Thyroid gland (tissue), 4 donors: ENCODE results near the gene ENTPD6. TPM values are rescaled to one million over a fixed set of nuclear protein-coding genes. Genes with fewer than 3 reads are reported as not detected.

ENCODE experiments used
- DNase-seq, 2 donors: peaks; one replicate each; pipeline ENCODE4 v3.0.0-alpha.2; 2019
- H3K27ac ChIP-seq, 3 donors: fragments of 200-600 bp; sonication (generic); 1 replicate in 2 of 3; 2 replicates in 1 of 3; pipeline ENCODE4 v1.5.1; 2016 to 2019; ENCODE audit warnings: mild to moderate bottlenecking in 1 of 3, moderate library complexity in 1 of 3
- H3K27me3 ChIP-seq: fragments of 200-600 bp; sonication (generic); one replicate; pipeline ENCODE4 v1.5.1; 2019
- H3K36me3 ChIP-seq, 2 donors: fragments of 200-600 bp; sonication (generic); one replicate each; pipeline ENCODE4 v1.5.1; 2016 to 2019
- H3K4me1 ChIP-seq, 2 donors: fragments of 200-600 bp; sonication (generic); one replicate each; pipeline ENCODE4 v1.5.1; 2017 to 2019
- H3K4me3 ChIP-seq, 3 donors: fragments of 200-600 bp; sonication (generic); replicated peaks in 1 of 3; 1 replicate in 2 of 3; 2 replicates in 1 of 3; pipeline ENCODE4 v1.5.1; 2016; ENCODE audit warnings: mild to moderate bottlenecking in 1 of 3
- H3K9me3 ChIP-seq: fragments of 200-600 bp; sonication (generic); one replicate; pipeline ENCODE4 v1.5.1; 2017
- POLR2A ChIP-seq, 2 donors: fragments of 450-650 bp; IDR thresholded peaks; one replicate each; pipeline ENCODE4 v1.6.1; 2017; ENCODE audit warnings: antibody characterized with exemption in 2 of 2, mild to moderate bottlenecking in 2 of 2, moderate library complexity in 1 of 2
- WGBS, 2 donors: methylation state at CpG; one replicate each; pipeline ENCODE4 v1.1.5; 2017; 5-methylcytosine and 5-hydroxymethylcytosine counted together
- intact Hi-C: fragments of 100-400 bp; cut with DNase I; formaldehyde crosslinking; loops from one replicate; pipeline ENCODE4 v1.15.1; 2023
- total RNA-seq, 4 donors: library from RNA; depleted of rRNA; stranded (reverse); fragments of >200 nt; gene quantifications; one replicate each; pipeline ENCODE4 v1.2.3, GENCODE V29; 2016
- TF ChIP-seq, protein P1 (sequence below), 6 experiments: fragments of 200-600 bp in 3 of 6; fragments of 450-650 bp in 3 of 6; sonication (generic) in 3 of 6; IDR thresholded peaks; one replicate each; pipeline ENCODE4 v1.5.1; 2016 to 2019; ENCODE audit warnings: antibody characterized with exemption in 6 of 6, mild to moderate bottlenecking in 2 of 6, inconsistent platforms in 1 of 6, moderate library complexity in 1 of 6

ENTPD6 gene
- total RNA-seq, 4 donors from 2014 or later, result 51.6 to 75.6 (median 64.9) TPM

DNA sequence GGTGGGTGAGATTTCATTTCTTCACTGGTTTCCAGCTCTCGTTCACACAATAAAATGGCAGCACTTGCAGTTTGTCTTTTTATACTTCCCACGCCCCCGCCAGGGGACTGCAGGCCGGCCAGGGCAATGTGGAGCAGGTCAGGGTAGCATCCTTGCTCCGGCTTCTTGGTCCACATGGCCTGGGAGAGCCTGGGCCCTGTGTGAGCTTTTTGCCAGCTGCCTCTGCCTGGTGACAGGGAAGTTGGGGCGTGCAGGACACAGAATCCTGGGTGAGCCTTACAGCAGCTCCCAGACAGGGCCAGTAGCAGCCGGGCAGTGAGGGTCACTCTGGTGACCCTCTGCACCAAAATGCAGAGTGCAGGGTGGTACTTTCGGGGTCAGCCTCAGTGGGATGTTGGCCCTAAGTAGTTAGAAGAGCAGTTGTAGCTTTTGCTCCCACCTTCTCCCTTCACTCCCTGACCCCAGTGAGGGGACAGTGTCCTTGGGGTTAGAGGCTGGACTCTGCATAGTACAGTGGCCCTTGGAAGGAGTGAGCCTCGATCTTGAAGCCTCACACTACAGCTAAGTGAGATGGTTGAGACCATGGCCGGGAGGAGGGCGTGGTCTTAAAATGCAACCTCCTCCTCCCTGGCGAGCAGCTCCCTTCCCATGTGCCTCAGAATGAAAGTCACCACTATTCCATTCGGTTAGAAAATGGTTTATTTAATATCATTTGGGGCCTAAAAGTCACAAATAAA lies 76.1 kb downstream of the ENTPD6 start:
- DNase-seq, result peak; percentile 0 to 1
- Histone ChIP-seq H3K36me3 (peaks cover 48 to 52% of the 10 kb centered on the region in 2 donors), H3K27ac (no peak overlapping the region), H3K4me3 (no peak overlapping the region), H3K4me1 (no peaks in the 10 kb centered on the region), H3K9me3 (no peaks in the 10 kb centered on the region), H3K27me3 (no peaks in the 10 kb centered on the region)
- intact Hi-C loops, result no loop called here
- 92 to 98% methylated on average over 12 to 13 of the region's 13 CpGs for WGBS, 2 donors
- TF ChIP-seq, protein P1, sequence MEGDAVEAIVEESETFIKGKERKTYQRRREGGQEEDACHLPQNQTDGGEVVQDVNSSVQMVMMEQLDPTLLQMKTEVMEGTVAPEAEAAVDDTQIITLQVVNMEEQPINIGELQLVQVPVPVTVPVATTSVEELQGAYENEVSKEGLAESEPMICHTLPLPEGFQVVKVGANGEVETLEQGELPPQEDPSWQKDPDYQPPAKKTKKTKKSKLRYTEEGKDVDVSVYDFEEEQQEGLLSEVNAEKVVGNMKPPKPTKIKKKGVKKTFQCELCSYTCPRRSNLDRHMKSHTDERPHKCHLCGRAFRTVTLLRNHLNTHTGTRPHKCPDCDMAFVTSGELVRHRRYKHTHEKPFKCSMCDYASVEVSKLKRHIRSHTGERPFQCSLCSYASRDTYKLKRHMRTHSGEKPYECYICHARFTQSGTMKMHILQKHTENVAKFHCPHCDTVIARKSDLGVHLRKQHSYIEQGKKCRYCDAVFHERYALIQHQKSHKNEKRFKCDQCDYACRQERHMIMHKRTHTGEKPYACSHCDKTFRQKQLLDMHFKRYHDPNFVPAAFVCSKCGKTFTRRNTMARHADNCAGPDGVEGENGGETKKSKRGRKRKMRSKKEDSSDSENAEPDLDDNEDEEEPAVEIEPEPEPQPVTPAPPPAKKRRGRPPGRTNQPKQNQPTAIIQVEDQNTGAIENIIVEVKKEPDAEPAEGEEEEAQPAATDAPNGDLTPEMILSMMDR (IDR thresholded peaks at IDR 0.05), result no peak
- no peak for TF ChIP-seq POLR2A (IDR thresholded peaks at IDR 0.05)

DNA sequence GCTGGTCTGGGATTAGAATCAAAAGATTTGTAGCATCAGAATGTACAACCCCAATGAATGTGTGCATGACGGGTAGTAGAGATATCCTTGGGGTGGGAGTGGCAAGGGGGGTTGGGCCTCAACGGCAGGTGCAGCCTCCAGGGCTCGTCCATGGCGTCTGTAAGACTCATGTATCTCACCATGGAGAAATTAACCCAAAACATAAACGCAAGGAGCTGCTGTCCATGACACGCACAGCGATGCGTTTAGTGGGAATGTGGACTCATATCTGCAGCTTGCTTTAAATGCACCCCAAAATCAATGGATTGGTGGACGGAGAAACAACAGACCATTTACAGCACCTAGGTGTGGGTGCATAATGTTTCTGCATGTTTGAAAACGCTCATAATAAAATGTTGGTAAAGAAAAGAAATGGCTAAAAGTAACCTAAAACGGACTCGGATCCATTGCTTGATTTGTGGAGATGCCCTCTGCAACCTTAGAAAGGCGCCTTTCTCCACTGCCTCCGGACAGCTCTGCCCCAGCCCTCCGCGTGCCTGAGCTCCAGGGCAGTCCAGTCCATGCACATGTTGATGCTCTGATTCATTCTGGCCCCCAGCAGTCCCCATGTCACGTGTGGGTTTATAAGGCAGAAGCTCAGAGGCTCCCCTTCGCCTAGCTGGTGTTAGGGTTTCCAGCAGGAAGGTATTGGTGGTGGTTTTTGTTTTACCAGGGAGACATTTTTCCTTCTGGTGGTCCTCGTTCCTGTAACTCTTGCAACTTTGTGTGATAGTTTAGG lies 76.9 kb downstream of the ENTPD6 start:
- Histone ChIP-seq H3K9me3 (no peaks in the 10 kb centered on the region), H3K4me3 (no peak overlapping the region), H3K36me3 (peaks cover 54 to 59% of the 10 kb centered on the region in 2 donors), H3K4me1 (no peaks in the 10 kb centered on the region), H3K27ac (no peak overlapping the region), H3K27me3 (no peaks in the 10 kb centered on the region)
- WGBS, 2 donors, result 93 to 95% methylated on average over 19 of the region's 19 CpGs
- TF ChIP-seq, protein P1 (IDR thresholded peaks at IDR 0.05), result no peak
- TF ChIP-seq POLR2A (IDR thresholded peaks at IDR 0.05), result no peak
- DNase-seq, result peak in 1 of 2 donors; percentile 1
- intact Hi-C loops, result no loop called here

DNA sequence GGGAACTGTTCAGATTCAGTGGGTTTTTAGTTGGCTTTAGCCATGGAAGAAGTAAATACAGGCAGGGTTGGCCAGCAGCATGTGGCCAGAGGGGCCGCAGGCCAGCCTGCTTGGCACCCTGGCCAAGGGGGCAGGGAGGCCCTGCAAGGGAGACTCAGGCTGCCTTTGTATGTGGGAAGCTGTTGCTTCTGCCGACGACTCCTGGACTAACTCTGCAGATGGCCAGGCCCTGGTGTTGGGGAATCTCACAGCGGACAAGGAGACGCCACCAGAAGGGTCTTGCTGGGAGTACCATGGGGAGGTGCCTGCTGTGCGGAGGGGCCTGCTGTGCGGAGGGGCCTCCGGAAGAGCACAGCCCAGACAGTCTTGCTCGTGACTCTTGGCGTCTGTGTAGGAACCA lies 77.5 kb downstream of the ENTPD6 start:
- Histone ChIP-seq H3K4me3 (no peak overlapping the region), H3K4me1 (no peaks in the 10 kb centered on the region), H3K27ac (no peak overlapping the region), H3K27me3 (no peaks in the 10 kb centered on the region), H3K36me3 (peaks cover 56 to 66% of the 10 kb centered on the region in 2 donors), H3K9me3 (no peaks in the 10 kb centered on the region)
- TF ChIP-seq, protein P1 (IDR thresholded peaks at IDR 0.05), result no peak
- TF ChIP-seq POLR2A (IDR thresholded peaks at IDR 0.05), result no peak
- peak in 1 of 2 donors; percentile 0 for DNase-seq
- 82 to 96% methylated on average over 3 to 10 of the region's 10 CpGs for WGBS, 2 donors
- intact Hi-C loops, result no loop called here

DNA sequence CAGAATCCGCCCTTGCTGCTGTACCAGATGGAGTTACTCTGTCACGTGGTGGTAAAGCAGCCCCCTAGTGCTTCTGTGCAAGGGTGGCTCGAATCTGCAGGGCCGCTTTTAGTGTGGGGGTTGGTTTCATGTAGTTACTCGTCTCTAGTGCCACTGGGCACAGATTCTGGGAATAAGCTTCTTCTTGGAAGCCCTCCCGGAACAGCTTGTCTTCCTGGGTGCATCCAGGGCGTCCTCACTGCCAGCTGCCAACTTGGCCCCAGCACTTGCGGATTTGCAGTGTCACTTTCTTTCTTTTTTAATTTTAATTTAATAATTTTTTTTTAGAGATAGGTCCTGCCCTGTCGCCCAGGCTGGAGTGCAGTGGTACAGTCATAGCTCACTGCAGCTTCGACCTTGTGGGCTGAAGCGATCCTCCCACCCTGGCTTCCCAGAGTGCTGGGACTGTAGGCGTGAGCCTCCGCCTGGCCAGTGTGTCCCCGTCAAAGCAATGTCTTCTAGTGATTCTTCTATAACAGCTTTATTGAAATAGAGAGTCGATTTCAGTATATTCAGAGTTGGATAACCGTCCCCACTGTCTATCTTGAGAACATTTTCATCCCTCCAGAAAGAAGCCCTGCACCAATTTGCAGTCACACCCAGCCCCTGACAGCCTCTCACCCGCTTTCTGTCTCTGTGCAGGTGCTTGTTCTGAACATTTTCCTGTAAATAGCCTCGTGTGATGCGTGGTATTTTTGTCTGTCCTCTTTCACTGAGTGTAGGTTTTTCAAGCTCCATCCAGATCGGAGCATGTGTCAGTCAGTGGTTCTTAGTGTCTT lies 78.2 kb downstream of the ENTPD6 start:
- intact Hi-C loops, result no loop called here
- peak in 1 of 2 donors; percentile 0 for DNase-seq
- H3K9me3 ChIP-seq, result no peaks in the 10 kb centered on the region
- H3K27ac ChIP-seq, result no peak overlapping the region
- peaks cover 61 to 71% of the 10 kb centered on the region in 2 donors for H3K36me3 ChIP-seq
- H3K4me1 ChIP-seq, result no peaks in the 10 kb centered on the region
- no peak overlapping the region for H3K4me3 ChIP-seq
- no peaks in the 10 kb centered on the region for H3K27me3 ChIP-seq
- WGBS, 2 donors, result 92% methylated on average over 20 of the region's 20 CpGs
- no peak for TF ChIP-seq POLR2A (IDR thresholded peaks at IDR 0.05)
- TF ChIP-seq, protein P1 (IDR thresholded peaks at IDR 0.05), result no peak
